HEK293T (cell line): ENCODE data around the gene NOL4.
A peak's percentile ranks its signal among the peaks of the same experiment; 100 is the strongest.
"Not testable (repeated sequence)": the region's sequence is repeated elsewhere in the genome, so short reads cannot be mapped to it uniquely, and the experiment has no call there.

Source experiments
- CTCF ChIA-PET: fragments of 350-600 bp; formaldehyde crosslinking; extraction: SDS; loops from one replicate; lab custom pipeline; 2021; ENCODE audit warnings: antibody characterized with exemption, inconsistent platforms; lab: Yijun Ruan, JAX
- POLR2A ChIA-PET: fragments of 350-600 bp; formaldehyde crosslinking; extraction: SDS; loops from one replicate; lab custom pipeline; 2020; ENCODE audit warnings: antibody characterized with exemption, inconsistent platforms; lab: Yijun Ruan, JAX
- DNase-seq: peaks from one replicate; pipeline ENCODE4 v3.0.0; 2012; ENCODE audit warnings: mixed read lengths; ENCODE audit errors: extremely low spot score
- ARNT ChIP-seq: fragments of 450-650 bp; IDR thresholded peaks from 2 replicates; pipeline ENCODE4 v1.6.1; 2017; ENCODE audit warnings: mild to moderate bottlenecking
- BHLHE40 ChIP-seq: fragments of 450-650 bp; IDR thresholded peaks from 2 replicates; pipeline ENCODE4 v1.6.1; 2016; ENCODE audit warnings: mild to moderate bottlenecking, moderate library complexity, borderline replicate concordance
- CTBP1 ChIP-seq: fragments of 450-650 bp; IDR thresholded peaks from 2 replicates; pipeline ENCODE4 v1.6.1; 2016; ENCODE audit warnings: borderline replicate concordance
- ELF4 ChIP-seq: fragments of 450-650 bp; IDR thresholded peaks from 2 replicates; pipeline ENCODE4 v1.6.1; 2017; ENCODE audit warnings: antibody characterized with exemption
- FOXA1 ChIP-seq: fragments of 450-650 bp; IDR thresholded peaks from 2 replicates; pipeline ENCODE4 v1.6.1; 2016; ENCODE audit warnings: mild to moderate bottlenecking
- FOXK2 ChIP-seq: fragments of 450-650 bp; IDR thresholded peaks from 2 replicates; pipeline ENCODE4 v1.6.1; 2016; ENCODE audit warnings: mild to moderate bottlenecking
- FOXM1 ChIP-seq: fragments of 450-650 bp; IDR thresholded peaks from 2 replicates; pipeline ENCODE4 v1.6.1; 2017; ENCODE audit warnings: mild to moderate bottlenecking, borderline replicate concordance
- HDGF ChIP-seq: fragments of 450-650 bp; IDR thresholded peaks from 2 replicates; pipeline ENCODE4 v1.6.1; 2017; ENCODE audit warnings: antibody characterized with exemption, borderline replicate concordance
- L3MBTL2 ChIP-seq: fragments of 450-650 bp; conservative IDR thresholded peaks from 2 replicates; pipeline ENCODE4 v1.6.1; 2016; ENCODE audit warnings: mild to moderate bottlenecking
- LEF1 ChIP-seq: fragments of 450-650 bp; IDR thresholded peaks from 2 replicates; pipeline ENCODE4 v1.6.1; 2017; ENCODE audit warnings: mild to moderate bottlenecking, borderline replicate concordance
- NFRKB ChIP-seq: fragments of 450-650 bp; IDR thresholded peaks from 2 replicates; pipeline ENCODE4 v1.6.1; 2016; ENCODE audit warnings: mild to moderate bottlenecking, moderate library complexity
- PKNOX1 ChIP-seq: fragments of 450-650 bp; IDR thresholded peaks from 2 replicates; pipeline ENCODE4 v1.6.1; 2016
- SP1 ChIP-seq: fragments of 450-650 bp; IDR thresholded peaks from 2 replicates; pipeline ENCODE4 v1.6.1; 2017
- SUZ12 ChIP-seq: fragments of 450-650 bp; IDR thresholded peaks from 2 replicates; pipeline ENCODE4 v1.6.1; 2016; ENCODE audit warnings: mild to moderate bottlenecking
- TARDBP ChIP-seq: fragments of 450-650 bp; IDR thresholded peaks from 2 replicates; pipeline ENCODE4 v1.6.1; 2016
- ZNF384 ChIP-seq: fragments of 450-650 bp; IDR thresholded peaks from 2 replicates; pipeline ENCODE4 v1.6.1; 2016

The NOL4 gene

GRCh38 chr18:34224423-34225217, at the start of gene NOL4:
NOL4 (minus strand) TSS chr18:34224913; CDS start chr18:34223253, 1,660 bp downstream.
- TF ChIP-seq TARDBP = no peak
- no peak for TF ChIP-seq BHLHE40
- TF ChIP-seq FOXK2 = no peak
- no peak for TF ChIP-seq SUZ12
- TF ChIP-seq ARNT = no peak
- TF ChIP-seq HDGF = no peak
- no peak for TF ChIP-seq FOXA1
- peak; percentile 76 for TF ChIP-seq PKNOX1
- no peak for TF ChIP-seq ZNF384
- TF ChIP-seq LEF1 = no peak
- TF ChIP-seq L3MBTL2 = peak; percentile 90
- TF ChIP-seq CTBP1 = peak; percentile 57
- no peak for TF ChIP-seq NFRKB
- TF ChIP-seq SP1 = no peak
- no peak for TF ChIP-seq ELF4
- TF ChIP-seq FOXM1 = no peak
- CTCF ChIA-PET = interaction anchor here (0.5 to 1.6 kb wide), 10 partner anchors 11 to 1509 kb away, joined by 3 to 21 read pairs (median 3); no protein-coding TSS in a partner anchor
- DNase-seq = peak; percentile 96
- POLR2A ChIA-PET = interaction anchor here (0.6 to 0.9 kb wide), 2 partner anchors 11 to 402 kb away, joined by 3 to 4 read pairs; no protein-coding TSS in a partner anchor

- POLR2A ChIA-PET, DNase-seq, CTCF ChIA-PET: not testable (repeated sequence)
Measured at GRCh38 chr18:34266029-34266428, 41.3 kb upstream of the NOL4 start.

GRCh38 chr18:34261865-34262780, 37.4 kb upstream of the NOL4 start:
- ChIA-PET POLR2A (no interaction called here), CTCF (interaction anchor here (0.7 to 1.1 kb wide), 2 partner anchors 15 to 1048 kb away, joined by 3 read pairs; no protein-coding TSS in a partner anchor)
- no peak for DNase-seq
- TF ChIP-seq CTBP1 (no peak), SUZ12 (no peak), FOXA1 (no peak), TARDBP (no peak), L3MBTL2 (no peak), ZNF384 (no peak), BHLHE40 (no peak), FOXM1 (no peak), NFRKB (no peak), HDGF (no peak), ELF4 (no peak), PKNOX1 (no peak), FOXK2 (no peak), SP1 (no peak), LEF1 (no peak), ARNT (no peak)

- TF ChIP-seq LEF1 (no peak), HDGF (no peak), ELF4 (no peak), FOXK2 (no peak), CTBP1 (no peak), SUZ12 (no peak), NFRKB (no peak), BHLHE40 (no peak), TARDBP (no peak)
- ChIA-PET CTCF (interaction anchor here (0.6 kb wide), 1 partner anchor 419 kb away, joined by 3 read pairs; no protein-coding TSS in a partner anchor), POLR2A (no interaction called here)
- DNase-seq = no peak
Measured at GRCh38 chr18:34258176-34258575, 33.5 kb upstream of the NOL4 start.

- ChIA-PET POLR2A (no interaction called here), CTCF (no interaction called here)
Measured at GRCh38 chr18:34251919-34252318, 27.2 kb upstream of the NOL4 start.

More at GRCh38 chr18:34251919-34252318, 27.2 kb upstream of the NOL4 start:
- DNase-seq = no peak
- no peak for TF ChIP-seq TARDBP
- no peak for TF ChIP-seq BHLHE40
- no peak for TF ChIP-seq LEF1
- no peak for TF ChIP-seq CTBP1
- TF ChIP-seq HDGF = no peak
- TF ChIP-seq FOXM1 = no peak
- no peak for TF ChIP-seq FOXA1
- no peak for TF ChIP-seq ZNF384
- TF ChIP-seq FOXK2 = no peak
- TF ChIP-seq ARNT = no peak
- TF ChIP-seq L3MBTL2 = no peak
- TF ChIP-seq ELF4 = no peak
- TF ChIP-seq NFRKB = no peak
